Colonic mucosa (tissue), 4 donors: ENCODE results near the gene TMEM39A. TPM values are rescaled to one million over a fixed set of nuclear protein-coding genes. Genes with fewer than 3 reads are reported as not detected.

ENCODE experiments used
- DNase-seq: peaks from one replicate; pipeline ENCODE4 v3.0.0-alpha.2; 2020
- H3K27ac ChIP-seq: fragments of 200-600 bp; one replicate; pipeline ENCODE4 v1.8.0; 2021
- H3K27me3 ChIP-seq: fragments of 200-600 bp; one replicate; pipeline ENCODE4 v1.8.0; 2021
- H3K36me3 ChIP-seq: fragments of 200-600 bp; one replicate; pipeline ENCODE4 v1.8.0; 2021
- H3K4me1 ChIP-seq: fragments of 200-600 bp; one replicate; pipeline ENCODE4 v1.8.0; 2021; ENCODE audit warnings: mild to moderate bottlenecking
- H3K4me3 ChIP-seq: fragments of 200-600 bp; one replicate; pipeline ENCODE4 v1.8.0; 2021
- H3K9ac ChIP-seq, 2 donors: one replicate each; pipeline ENCODE4 v1.7.0; 2013; ENCODE audit warnings: control low read depth in 2 of 2, low read depth in 2 of 2, low read length in 2 of 2
- H3K9me3 ChIP-seq: fragments of 200-600 bp; one replicate; pipeline ENCODE4 v1.8.0; 2021
- intact Hi-C: fragments of 100-400 bp; cut with DNase I; formaldehyde crosslinking; loops from one replicate; pipeline ENCODE4 v1.14.1; 2022
- total RNA-seq, 2 donors: library from RNA; stranded (reverse); fragmentation: NEBNext Ultra II Directional in 1 of 2; extraction: Animal tissue kit (Norgen Biotek cat#: 25700) in 1 of 2; gene quantifications; one replicate each; pipeline ENCODE4 v1.2.1, GENCODE V29; 2021
- TF ChIP-seq, protein P1 (sequence below): fragments of 200-600 bp; IDR thresholded peaks from one replicate; pipeline ENCODE4 v1.8.0; 2022; ENCODE audit warnings: antibody characterized with exemption, mild to moderate bottlenecking
- donor health status: healthy.
- donor health status: DM: no; HTN: no; CAD: no.
- donor health status: DM: no; HTN: no; CAD: no.

Gene TMEM39A
- total RNA-seq, 2 donors from 2014 or later, result 37.4 to 48.8 TPM

DNA sequence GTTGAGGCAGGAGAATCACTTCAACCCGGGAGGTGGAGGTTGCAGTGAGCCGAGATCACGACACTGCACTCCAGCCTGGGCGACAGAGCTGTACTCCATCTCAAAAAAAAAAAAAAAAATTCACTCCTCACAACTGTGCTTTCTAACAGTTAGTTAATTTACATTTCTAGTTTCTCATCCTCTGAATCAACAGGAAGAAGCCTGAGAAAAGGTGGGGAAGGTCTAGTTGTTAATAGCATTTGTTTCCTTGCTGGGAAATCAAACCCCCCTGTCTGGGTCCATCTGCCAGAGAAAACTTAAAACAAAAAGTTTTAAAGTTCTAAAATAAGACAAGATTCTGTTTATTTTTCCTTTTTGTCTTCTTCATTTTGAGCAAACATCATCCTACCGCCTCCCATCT, 62.3 kb downstream of the TMEM39A start:
- H3K4me3 ChIP-seq, result no peak overlapping the region
- TF ChIP-seq, protein P1, sequence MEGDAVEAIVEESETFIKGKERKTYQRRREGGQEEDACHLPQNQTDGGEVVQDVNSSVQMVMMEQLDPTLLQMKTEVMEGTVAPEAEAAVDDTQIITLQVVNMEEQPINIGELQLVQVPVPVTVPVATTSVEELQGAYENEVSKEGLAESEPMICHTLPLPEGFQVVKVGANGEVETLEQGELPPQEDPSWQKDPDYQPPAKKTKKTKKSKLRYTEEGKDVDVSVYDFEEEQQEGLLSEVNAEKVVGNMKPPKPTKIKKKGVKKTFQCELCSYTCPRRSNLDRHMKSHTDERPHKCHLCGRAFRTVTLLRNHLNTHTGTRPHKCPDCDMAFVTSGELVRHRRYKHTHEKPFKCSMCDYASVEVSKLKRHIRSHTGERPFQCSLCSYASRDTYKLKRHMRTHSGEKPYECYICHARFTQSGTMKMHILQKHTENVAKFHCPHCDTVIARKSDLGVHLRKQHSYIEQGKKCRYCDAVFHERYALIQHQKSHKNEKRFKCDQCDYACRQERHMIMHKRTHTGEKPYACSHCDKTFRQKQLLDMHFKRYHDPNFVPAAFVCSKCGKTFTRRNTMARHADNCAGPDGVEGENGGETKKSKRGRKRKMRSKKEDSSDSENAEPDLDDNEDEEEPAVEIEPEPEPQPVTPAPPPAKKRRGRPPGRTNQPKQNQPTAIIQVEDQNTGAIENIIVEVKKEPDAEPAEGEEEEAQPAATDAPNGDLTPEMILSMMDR, result no peak
- intact Hi-C loops, result no loop called here
- H3K9ac ChIP-seq, result no peak overlapping the region
- H3K4me1 ChIP-seq, result no peaks in the 10 kb centered on the region
- no peaks in the 10 kb centered on the region for H3K9me3 ChIP-seq
- no peak for DNase-seq
- H3K27ac ChIP-seq, result no peak overlapping the region
- H3K27me3 ChIP-seq, result no peaks in the 10 kb centered on the region
- no peaks in the 10 kb centered on the region for H3K36me3 ChIP-seq

DNA sequence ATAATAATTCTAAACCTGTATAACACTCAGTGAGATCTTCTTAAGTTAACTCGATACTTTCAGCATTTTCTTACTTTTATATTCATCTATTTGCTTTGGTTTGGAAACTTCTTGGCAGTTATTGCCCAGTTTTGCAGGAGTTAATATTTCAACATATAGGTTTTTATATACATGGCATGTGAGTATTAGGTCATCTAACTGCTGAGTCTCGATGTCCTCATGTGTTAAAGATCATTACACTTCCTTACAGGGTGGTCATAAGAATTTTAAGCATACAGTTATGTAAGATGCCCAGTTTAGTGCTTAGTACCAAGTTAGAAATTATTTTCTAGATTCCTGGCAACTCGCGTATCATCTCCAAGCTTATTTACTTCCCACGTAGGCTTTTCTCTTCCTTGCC, 62.9 kb downstream of the TMEM39A start:
- Histone ChIP-seq H3K4me1 (no peaks in the 10 kb centered on the region), H3K36me3 (no peaks in the 10 kb centered on the region), H3K27me3 (no peaks in the 10 kb centered on the region), H3K4me3 (no peak overlapping the region), H3K9me3 (no peaks in the 10 kb centered on the region), H3K9ac (no peak overlapping the region), H3K27ac (no peak overlapping the region)
- intact Hi-C loops, result no loop called here
- TF ChIP-seq, protein P1, result no peak
- DNase-seq, result no peak

DNA sequence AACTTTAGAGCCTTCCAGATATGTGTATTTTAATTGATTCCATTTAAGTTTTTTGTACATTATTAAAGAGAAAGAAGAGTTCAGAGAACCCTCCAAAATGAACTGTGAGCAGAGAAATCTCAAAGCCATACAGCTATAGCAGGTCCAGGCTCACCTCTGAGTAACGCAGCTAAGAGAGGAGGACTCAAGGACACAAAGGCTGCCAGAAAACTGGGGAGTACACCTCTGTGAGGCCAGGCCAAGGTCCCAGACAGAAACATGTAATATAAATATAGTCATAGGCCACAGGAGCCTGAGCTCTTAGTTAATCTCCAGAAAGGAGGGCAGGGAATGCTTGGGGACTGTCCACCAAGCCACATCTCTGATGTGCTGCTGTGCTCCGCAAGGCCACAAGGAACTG, 66.5 kb downstream of the TMEM39A start:
- H3K9ac ChIP-seq, result no peak overlapping the region
- DNase-seq, result no peak
- TF ChIP-seq, protein P1, result no peak
- no peaks in the 10 kb centered on the region for H3K27me3 ChIP-seq
- H3K4me3 ChIP-seq, result no peak overlapping the region
- H3K4me1 ChIP-seq, result no peaks in the 10 kb centered on the region
- H3K9me3 ChIP-seq, result no peaks in the 10 kb centered on the region
- intact Hi-C loops, result no loop called here
- H3K36me3 ChIP-seq, result no peaks in the 10 kb centered on the region
- H3K27ac ChIP-seq, result no peak overlapping the region

DNA sequence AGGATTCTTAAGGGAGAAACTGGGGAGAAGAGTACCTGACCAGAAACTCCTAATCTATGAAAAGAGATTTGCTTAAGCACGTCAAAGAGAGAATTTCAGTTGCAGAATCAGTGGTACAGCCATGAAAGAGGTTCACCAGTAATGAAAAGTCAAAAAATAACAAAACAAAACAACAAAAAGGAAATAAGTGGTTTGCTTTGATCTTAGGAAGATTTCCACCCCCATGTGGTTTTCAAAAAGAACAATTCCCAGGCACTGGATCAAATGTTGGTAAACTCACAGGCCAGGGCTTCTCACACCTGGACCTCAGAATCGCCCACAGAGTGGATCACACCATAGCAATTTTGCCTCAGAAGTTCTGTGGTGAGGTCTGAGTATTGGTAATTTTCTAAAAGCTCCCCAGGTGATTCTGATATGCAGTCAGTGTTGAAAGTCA, 67.5 kb downstream of the TMEM39A start:
- no peak for DNase-seq
- no peak overlapping the region for H3K9ac ChIP-seq
- TF ChIP-seq, protein P1, result no peak
- no peaks in the 10 kb centered on the region for H3K4me1 ChIP-seq
- H3K4me3 ChIP-seq, result no peak overlapping the region
- H3K27me3 ChIP-seq, result no peaks in the 10 kb centered on the region
- H3K36me3 ChIP-seq, result no peaks in the 10 kb centered on the region
- H3K9me3 ChIP-seq, result no peaks in the 10 kb centered on the region
- no peak overlapping the region for H3K27ac ChIP-seq
- intact Hi-C loops, result no loop called here

DNA sequence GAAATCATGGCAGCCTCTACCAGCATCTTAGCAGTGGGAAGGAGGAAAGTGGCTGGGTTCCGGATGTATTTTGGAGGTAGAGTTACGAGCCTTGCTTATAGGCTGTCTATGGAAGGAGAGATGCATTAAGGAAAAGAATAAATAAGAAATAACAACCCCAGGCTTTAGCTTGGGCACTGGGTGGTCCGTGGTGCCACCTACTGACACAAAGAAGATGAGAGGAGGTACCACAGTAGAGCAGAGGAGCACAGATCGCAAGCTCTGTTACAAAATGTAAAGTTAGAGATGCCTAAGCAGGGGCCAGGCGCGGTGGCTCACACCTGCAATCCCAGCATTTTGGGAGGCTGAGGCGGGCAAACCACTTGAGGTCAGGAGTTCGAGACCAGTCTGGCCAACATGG, 74.8 kb downstream of the TMEM39A start:
- no peak for DNase-seq
- Histone ChIP-seq H3K27me3 (no peaks in the 10 kb centered on the region), H3K4me3 (no peak overlapping the region), H3K9ac (no peak overlapping the region), H3K36me3 (no peaks in the 10 kb centered on the region), H3K27ac (no peak overlapping the region), H3K4me1 (no peaks in the 10 kb centered on the region), H3K9me3 (no peaks in the 10 kb centered on the region)
- TF ChIP-seq, protein P1, result no peak
- intact Hi-C loops, result no loop called here

DNA sequence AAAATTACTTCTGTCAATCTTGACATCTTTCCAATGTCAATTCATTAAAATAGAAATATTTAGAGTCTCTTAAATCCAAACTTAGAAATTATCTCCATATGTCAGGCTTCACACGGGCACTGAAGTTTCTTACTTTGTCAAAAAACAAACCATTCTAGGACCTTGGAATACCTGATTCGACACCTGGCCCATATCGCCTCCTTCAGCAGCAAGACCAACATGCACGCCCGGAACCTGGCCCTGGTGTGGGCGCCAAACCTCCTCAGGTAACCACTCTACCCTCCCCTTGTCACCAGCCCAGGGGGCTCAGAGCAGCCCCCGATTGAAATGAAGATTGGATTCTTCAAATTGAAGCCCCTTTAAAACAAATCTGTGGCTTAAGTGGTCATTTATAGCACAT, 81.3 kb downstream of the TMEM39A start:
- intact Hi-C loops, result no loop called here
- Histone ChIP-seq H3K4me3 (no peak overlapping the region), H3K27ac (no peak overlapping the region), H3K36me3 (no peaks in the 10 kb centered on the region), H3K9ac (no peak overlapping the region), H3K9me3 (no peaks in the 10 kb centered on the region), H3K4me1 (no peaks in the 10 kb centered on the region), H3K27me3 (no peaks in the 10 kb centered on the region)
- no peak for DNase-seq
- TF ChIP-seq, protein P1, result no peak
